ENCODE results near the gene USB1.

- no peak for TF ChIP-seq POLR2A (IDR thresholded peaks at IDR 0.05)
- TF ChIP-seq CTCF (IDR thresholded peaks at IDR 0.05), result no peak
- TF ChIP-seq POLR2AphosphoS5 (IDR thresholded peaks at IDR 0.05), result no peak
Measured at GRCh38 chr16:57999971-58000705, 1.1 kb upstream of the USB1 start, which contains the start of gene ZNF319.

All from prostate gland (tissue), 2 donors.